Measurements from ENCODE around the gene CENPI.

DNA sequence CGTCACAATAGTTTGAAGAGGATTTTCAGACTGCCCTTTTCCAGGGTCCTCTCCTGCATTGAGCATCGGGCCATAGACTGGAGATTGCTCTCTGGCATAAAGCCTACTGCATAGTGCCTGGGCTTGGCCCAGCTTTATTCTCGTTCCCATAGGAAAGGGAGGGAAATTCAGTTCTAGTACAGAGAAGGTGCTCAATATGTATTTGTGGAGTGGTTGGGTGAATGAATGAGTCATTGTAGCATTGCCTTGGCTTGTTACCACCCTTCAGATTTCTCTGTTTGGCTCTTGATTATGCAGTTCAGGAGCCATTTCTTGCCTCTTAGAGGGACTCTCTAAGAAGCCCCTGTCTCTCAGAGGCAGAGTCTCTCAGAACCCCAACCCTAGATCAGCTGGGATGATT lies 16.8 kb upstream of the CENPI start:
- TF ChIP-seq, protein P1, sequence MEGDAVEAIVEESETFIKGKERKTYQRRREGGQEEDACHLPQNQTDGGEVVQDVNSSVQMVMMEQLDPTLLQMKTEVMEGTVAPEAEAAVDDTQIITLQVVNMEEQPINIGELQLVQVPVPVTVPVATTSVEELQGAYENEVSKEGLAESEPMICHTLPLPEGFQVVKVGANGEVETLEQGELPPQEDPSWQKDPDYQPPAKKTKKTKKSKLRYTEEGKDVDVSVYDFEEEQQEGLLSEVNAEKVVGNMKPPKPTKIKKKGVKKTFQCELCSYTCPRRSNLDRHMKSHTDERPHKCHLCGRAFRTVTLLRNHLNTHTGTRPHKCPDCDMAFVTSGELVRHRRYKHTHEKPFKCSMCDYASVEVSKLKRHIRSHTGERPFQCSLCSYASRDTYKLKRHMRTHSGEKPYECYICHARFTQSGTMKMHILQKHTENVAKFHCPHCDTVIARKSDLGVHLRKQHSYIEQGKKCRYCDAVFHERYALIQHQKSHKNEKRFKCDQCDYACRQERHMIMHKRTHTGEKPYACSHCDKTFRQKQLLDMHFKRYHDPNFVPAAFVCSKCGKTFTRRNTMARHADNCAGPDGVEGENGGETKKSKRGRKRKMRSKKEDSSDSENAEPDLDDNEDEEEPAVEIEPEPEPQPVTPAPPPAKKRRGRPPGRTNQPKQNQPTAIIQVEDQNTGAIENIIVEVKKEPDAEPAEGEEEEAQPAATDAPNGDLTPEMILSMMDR (optimal IDR thresholded peaks at IDR 0.05 in 1 of 3, IDR thresholded peaks at IDR 0.05 in 1 of 3, conservative IDR thresholded peaks at IDR 0.05 in 1 of 3; ENCODE audit: extremely low read depth in 1 of 3, insufficient read depth in 2 of 3, low read length in 3 of 3) = no peak
- no peak for TF ChIP-seq EZH2 (IDR thresholded peaks at IDR 0.05; ENCODE audit: low read length)

Data from keratinocyte (primary cell).